NCI-H345 (cell line): ENCODE measurements around the gene USP7.

Experiments used
- DNase-seq: peaks from one replicate; lab custom pipeline; 2025; lab: John Stamatoyannopoulos, UW

The USP7 gene

GRCh38 chr16:8951447-8952280, 12.0 kb downstream of the USP7 start:
- no peak for DNase-seq

- no peak for DNase-seq
These were observed 13.1 kb downstream of the USP7 start for GRCh38 chr16:8950580-8951077.

GRCh38 chr16:8949536-8950418, 13.9 kb downstream of the USP7 start:
- DNase-seq = no peak

DNA sequence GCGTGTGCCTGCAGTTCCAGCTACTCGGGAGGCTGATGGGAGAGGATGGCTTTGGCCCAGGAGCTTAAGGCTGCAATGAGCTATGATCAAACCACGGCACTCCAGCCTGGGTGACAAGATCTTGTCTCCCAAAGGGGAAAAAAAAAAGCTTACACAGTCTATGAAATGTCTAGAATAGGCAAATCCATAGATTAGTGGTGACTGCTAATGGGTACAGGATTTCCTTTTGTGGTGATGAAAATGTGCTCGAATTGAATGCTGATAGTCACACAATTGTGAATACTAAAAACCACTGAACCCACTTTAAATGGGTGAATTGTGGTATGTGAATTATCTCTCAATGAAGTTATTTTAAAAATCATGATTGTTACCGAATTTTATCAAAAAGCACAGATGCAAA, 14.9 kb downstream of the USP7 start:
- DNase-seq = no peak

DNA sequence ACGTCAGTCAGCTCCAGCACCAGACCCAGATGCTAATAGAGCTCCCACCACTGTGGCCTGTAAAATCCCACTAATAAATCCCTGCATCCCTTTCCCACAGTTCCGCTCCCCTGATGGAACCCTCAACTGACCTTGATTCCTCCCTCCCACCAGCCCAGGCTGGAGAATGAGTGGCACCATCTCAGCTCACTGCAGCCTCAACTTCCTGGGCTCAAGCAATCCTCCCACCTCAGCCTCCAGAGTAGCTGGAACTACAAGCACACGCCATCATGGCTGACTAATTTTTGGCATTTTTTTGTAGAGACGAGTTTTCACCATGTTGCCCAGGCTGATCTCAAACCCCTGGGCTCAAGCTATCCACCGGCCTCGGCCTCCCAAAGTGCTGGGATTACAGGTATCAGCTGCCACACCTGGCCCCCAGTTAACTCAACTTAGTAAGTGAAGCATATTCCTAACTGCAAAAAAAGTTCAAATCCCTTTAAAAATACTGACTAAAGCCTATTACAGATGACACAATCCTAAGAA, 15.6 kb downstream of the USP7 start:
- DNase-seq = no peak

- DNase-seq = no peak
These were observed 17.2 kb downstream of the USP7 start for GRCh38 chr16:8946544-8946943.

GRCh38 chr16:8945626-8946296, 17.9 kb downstream of the USP7 start:
- DNase-seq = no peak

GRCh38 chr16:8943966-8944759, 19.5 kb downstream of the USP7 start:
- DNase-seq = no peak

DNA sequence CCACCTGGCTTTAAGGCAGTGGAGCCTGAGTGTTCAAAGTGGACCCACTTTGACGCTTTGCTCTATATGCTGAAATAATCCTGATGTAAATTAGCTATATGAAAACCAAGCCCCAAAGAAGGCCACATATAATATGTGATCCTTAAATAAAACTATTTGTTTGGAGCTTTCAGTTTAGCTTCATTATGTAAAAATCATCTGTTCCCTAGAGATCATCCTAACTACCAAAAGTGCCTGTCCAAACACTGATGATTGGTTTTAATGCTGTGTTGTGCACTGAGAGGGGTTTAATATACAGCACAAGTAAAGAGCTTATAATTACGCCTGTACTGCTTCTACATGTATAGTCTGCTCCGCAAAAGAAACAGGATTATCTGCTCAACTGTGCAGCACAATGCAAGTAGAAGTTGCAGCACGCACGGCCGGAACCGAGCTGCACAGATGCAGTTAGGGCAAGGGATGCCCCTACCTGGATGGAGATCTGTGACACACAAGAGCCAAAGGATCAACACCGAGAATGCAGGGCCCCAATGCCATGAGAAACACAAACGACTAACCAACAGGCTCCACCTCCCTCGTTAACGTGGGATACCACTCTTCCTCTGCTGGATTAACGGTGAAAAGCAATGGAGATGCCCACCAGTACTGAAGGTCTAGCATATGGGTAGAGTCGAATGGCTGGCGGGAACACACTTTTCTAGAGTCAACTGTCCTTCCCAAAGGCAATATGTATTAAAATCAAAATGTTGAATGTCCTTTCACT, 20.5 kb downstream of the USP7 start:
- DNase-seq = no peak

- no peak for DNase-seq
These were observed 21.9 kb downstream of the USP7 start for GRCh38 chr16:8941718-8942344.

DNA sequence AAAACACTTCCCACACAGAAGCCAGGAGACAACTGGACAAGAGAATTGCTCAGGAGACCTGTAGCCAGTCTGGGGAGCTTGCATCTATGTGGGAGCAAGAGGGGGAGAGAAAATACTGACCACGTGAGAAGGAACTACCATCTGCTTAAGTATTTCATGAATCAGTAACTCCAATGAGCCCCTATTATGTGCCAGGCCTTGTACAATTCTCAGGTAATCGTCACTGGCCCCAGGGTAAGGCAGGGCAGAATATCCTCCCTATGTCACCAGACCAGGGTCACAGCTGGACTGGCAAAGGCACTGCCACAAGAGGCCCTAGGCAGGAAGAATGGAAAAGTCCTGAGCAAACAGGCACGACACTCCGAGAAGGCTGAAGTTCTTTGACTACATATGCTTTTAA, 25.9 kb downstream of the USP7 start:
- DNase-seq = no peak

DNA sequence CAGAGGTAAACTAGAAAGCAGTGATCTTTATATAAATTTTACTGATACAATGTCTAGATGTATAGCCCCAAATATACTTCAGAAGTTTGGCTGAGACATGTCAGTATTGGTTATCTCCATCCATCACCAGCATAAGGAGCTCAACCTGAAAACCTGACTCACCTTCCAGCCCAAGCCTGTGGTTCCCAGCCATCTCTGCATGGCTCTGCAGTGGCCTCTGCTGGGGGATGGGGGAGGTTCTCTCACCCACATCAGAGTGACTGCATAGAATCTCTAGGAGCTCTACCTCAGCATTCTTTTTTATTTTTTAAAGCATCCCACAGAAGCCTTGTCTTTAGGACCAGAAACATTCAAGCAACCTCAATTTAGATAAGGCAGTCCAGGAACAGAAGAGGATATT, 27.3 kb downstream of the USP7 start:
- peak; percentile 46 for DNase-seq

- DNase-seq = no peak
These were observed 27.7 kb downstream of the USP7 start for GRCh38 chr16:8935989-8936388.

- DNase-seq = no peak
These were observed 29.1 kb downstream of the USP7 start for GRCh38 chr16:8934601-8935000.

DNA sequence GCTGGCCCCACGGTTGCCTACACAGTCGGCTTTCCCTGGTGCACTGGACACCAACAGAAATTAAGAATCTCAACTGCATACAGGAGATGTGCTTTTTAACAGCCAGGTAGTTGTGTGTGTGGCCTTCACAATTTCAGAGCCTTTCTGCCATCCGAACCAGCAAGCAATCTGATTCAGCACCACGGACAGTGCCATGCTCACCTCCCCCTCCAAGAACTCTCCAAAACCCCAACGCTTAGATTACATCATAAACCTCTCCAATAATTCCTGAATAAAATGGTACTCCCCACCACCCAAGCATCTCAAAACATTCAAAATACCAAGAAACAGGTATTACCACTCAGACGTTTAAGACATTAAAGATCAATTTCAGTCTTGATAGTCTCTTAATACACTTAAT, 31.8 kb downstream of the USP7 start:
- no peak for DNase-seq

GRCh38 chr16:8929086-8929748, 34.5 kb downstream of the USP7 start:
- DNase-seq = peak; percentile 76

- no peak for DNase-seq
These were observed 35.2 kb downstream of the USP7 start for GRCh38 chr16:8928467-8928957.

DNA sequence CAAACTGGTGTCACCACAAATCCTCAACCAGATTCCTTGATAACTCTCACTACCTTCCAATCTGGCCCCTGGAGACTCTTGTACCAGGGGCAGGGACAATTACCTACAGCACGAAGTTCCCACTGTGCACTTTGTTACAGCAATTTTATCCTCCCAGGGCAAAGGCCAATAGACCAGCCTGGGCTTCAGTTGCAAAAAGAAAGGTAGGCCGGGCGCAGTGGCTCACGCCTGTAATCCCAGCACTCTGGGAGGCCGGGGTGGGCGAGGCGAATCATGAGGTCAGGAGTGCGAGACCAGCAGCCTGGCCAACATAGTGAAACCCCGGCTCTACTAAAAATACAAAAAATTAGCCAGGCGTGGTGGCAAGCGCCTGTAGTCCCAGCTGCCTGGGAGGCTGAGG, 36.9 kb downstream of the USP7 start:
- DNase-seq = no peak

DNA sequence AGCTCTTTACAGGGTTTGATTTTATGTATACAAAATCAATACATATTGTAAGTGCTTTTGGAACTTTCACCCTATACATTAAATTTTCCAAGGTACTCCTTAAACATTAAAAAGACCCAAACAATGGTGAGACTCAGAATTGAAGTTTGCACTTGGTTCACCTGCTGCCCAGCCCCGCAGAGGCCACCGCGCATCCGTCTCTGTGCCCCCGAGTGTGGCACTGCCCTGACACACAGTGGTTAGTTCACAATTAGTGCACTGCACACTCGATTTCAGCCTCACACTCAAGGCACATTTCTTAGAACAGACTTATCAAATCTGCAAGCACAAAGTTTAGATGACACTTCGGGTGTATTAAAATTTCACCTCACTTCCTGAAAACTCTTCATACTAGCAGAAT, 38.3 kb downstream of the USP7 start:
- DNase-seq = no peak
